ENCODE measurements around the gene PKHD1.
A peak's percentile ranks its signal among the peaks of the same experiment; 100 is the strongest.

Gene PKHD1

GRCh38 chr6:52103623-52104022 lies 16.2 kb upstream of the PKHD1 start:
- Histone ChIP-seq H3K4me1 (ENCODE audit: control insufficient read depth, insufficient read depth, low read length) (peaks cover 4% of the 10 kb centered on the region; the same call in 1 of the 2 replicates), H3K9me3 (ENCODE audit: control insufficient read depth, insufficient read depth, low read depth, low read length) (no peaks in the 10 kb centered on the region), H3K9ac (ENCODE audit: low read length) (no peak overlapping the region), H3K4me3 (ENCODE audit: low read depth, low read length) (no peak overlapping the region), H3K36me3 (ENCODE audit: control insufficient read depth, insufficient read depth, low read length) (no peaks in the 10 kb centered on the region), H3K27ac (ENCODE audit: low read depth, low read length) (no peak overlapping the region), H3K27me3 (ENCODE audit: control insufficient read depth, insufficient read depth, low read length) (no peaks in the 10 kb centered on the region)

GRCh38 chr6:52102405-52102804 lies 15.0 kb upstream of the PKHD1 start:
- Histone ChIP-seq H3K27me3 (ENCODE audit: control insufficient read depth, insufficient read depth, low read length) (no peaks in the 10 kb centered on the region), H3K4me3 (ENCODE audit: low read depth, low read length) (no peak overlapping the region), H3K4me1 (ENCODE audit: control insufficient read depth, insufficient read depth, low read length) (no peaks in the 10 kb centered on the region), H3K36me3 (ENCODE audit: control insufficient read depth, insufficient read depth, low read length) (no peaks in the 10 kb centered on the region), H3K27ac (ENCODE audit: low read depth, low read length) (no peak overlapping the region), H3K9ac (ENCODE audit: low read length) (no peak overlapping the region), H3K9me3 (ENCODE audit: control insufficient read depth, insufficient read depth, low read depth, low read length) (peaks cover 4% of the 10 kb centered on the region; the same call in 1 of the 2 replicates)

GRCh38 chr6:52098721-52099120 lies 11.3 kb upstream of the PKHD1 start:
- Histone ChIP-seq H3K4me3 (ENCODE audit: low read depth, low read length) (no peak overlapping the region), H3K36me3 (ENCODE audit: control insufficient read depth, insufficient read depth, low read length) (no peaks in the 10 kb centered on the region), H3K4me1 (ENCODE audit: control insufficient read depth, insufficient read depth, low read length) (no peaks in the 10 kb centered on the region), H3K27ac (ENCODE audit: low read depth, low read length) (no peak overlapping the region), H3K27me3 (ENCODE audit: control insufficient read depth, insufficient read depth, low read length) (no peaks in the 10 kb centered on the region), H3K9ac (ENCODE audit: low read length) (no peak overlapping the region), H3K9me3 (ENCODE audit: control insufficient read depth, insufficient read depth, low read depth, low read length) (peaks cover 12% of the 10 kb centered on the region)

- H3K36me3 ChIP-seq (ENCODE audit: control insufficient read depth, insufficient read depth, low read length), result no peaks in the 10 kb centered on the region
- H3K4me3 ChIP-seq (ENCODE audit: low read depth, low read length), result no peak overlapping the region
- H3K27ac ChIP-seq (ENCODE audit: low read depth, low read length), result no peak overlapping the region
- H3K9ac ChIP-seq (ENCODE audit: low read length), result no peak overlapping the region
- no peaks in the 10 kb centered on the region for H3K27me3 ChIP-seq (ENCODE audit: control insufficient read depth, insufficient read depth, low read length)
- H3K9me3 ChIP-seq (ENCODE audit: control insufficient read depth, insufficient read depth, low read depth, low read length), result no peaks in the 10 kb centered on the region
- H3K4me1 ChIP-seq (ENCODE audit: control insufficient read depth, insufficient read depth, low read length), result no peaks in the 10 kb centered on the region
These were observed 2.4 kb upstream of the PKHD1 start for GRCh38 chr6:52089758-52090348.

- H3K9me3 ChIP-seq (ENCODE audit: control insufficient read depth, insufficient read depth, low read depth, low read length), result no peaks in the 10 kb centered on the region
- H3K4me1 ChIP-seq (ENCODE audit: control insufficient read depth, insufficient read depth, low read length), result no peaks in the 10 kb centered on the region
- no peak overlapping the region for H3K4me3 ChIP-seq (ENCODE audit: low read depth, low read length)
- no peaks in the 10 kb centered on the region for H3K36me3 ChIP-seq (ENCODE audit: control insufficient read depth, insufficient read depth, low read length)
- H3K9ac ChIP-seq (ENCODE audit: low read length), result no peak overlapping the region
- H3K27me3 ChIP-seq (ENCODE audit: control insufficient read depth, insufficient read depth, low read length), result no peaks in the 10 kb centered on the region
- H3K27ac ChIP-seq (ENCODE audit: low read depth, low read length), result no peak overlapping the region
These were observed 672 bp downstream of the PKHD1 start for GRCh38 chr6:52086741-52087140.

GRCh38 chr6:52081237-52081636 lies 6.2 kb downstream of the PKHD1 start:
- Histone ChIP-seq H3K27me3 (ENCODE audit: control insufficient read depth, insufficient read depth, low read length) (no peaks in the 10 kb centered on the region), H3K36me3 (ENCODE audit: control insufficient read depth, insufficient read depth, low read length) (no peaks in the 10 kb centered on the region)

GRCh38 chr6:52077961-52078625 lies 9.3 kb downstream of the PKHD1 start:
- Histone ChIP-seq H3K27ac (ENCODE audit: low read depth, low read length) (peak overlapping the region; percentile 65; the same call in 1 of the 2 replicates), H3K4me3 (ENCODE audit: low read depth, low read length) (no peak overlapping the region), H3K9ac (ENCODE audit: low read length) (no peak overlapping the region), H3K9me3 (ENCODE audit: control insufficient read depth, insufficient read depth, low read depth, low read length) (no peaks in the 10 kb centered on the region), H3K36me3 (ENCODE audit: control insufficient read depth, insufficient read depth, low read length) (no peaks in the 10 kb centered on the region), H3K27me3 (ENCODE audit: control insufficient read depth, insufficient read depth, low read length) (no peaks in the 10 kb centered on the region), H3K4me1 (ENCODE audit: control insufficient read depth, insufficient read depth, low read length) (peaks cover 48% of the 10 kb centered on the region)

More at GRCh38 chr6:52081237-52081636, 6.2 kb downstream of the PKHD1 start:
- no peak overlapping the region for H3K4me3 ChIP-seq (ENCODE audit: low read depth, low read length)
- no peaks in the 10 kb centered on the region for H3K9me3 ChIP-seq (ENCODE audit: control insufficient read depth, insufficient read depth, low read depth, low read length)
- no peak overlapping the region for H3K27ac ChIP-seq (ENCODE audit: low read depth, low read length)
- H3K9ac ChIP-seq (ENCODE audit: low read length), result no peak overlapping the region
- H3K4me1 ChIP-seq (ENCODE audit: control insufficient read depth, insufficient read depth, low read length), result peaks cover 36% of the 10 kb centered on the region

GRCh38 chr6:52077180-52077884 lies 10.1 kb downstream of the PKHD1 start:
- H3K4me3 ChIP-seq (ENCODE audit: low read depth, low read length), result peak overlapping the region; percentile 43
- H3K27me3 ChIP-seq (ENCODE audit: control insufficient read depth, insufficient read depth, low read length), result no peaks in the 10 kb centered on the region
- H3K9me3 ChIP-seq (ENCODE audit: control insufficient read depth, insufficient read depth, low read depth, low read length), result no peaks in the 10 kb centered on the region
- peak overlapping the region; percentile 65 for H3K27ac ChIP-seq (ENCODE audit: low read depth, low read length)
- peak overlapping the region; percentile 54 for H3K9ac ChIP-seq (ENCODE audit: low read length)
- H3K36me3 ChIP-seq (ENCODE audit: control insufficient read depth, insufficient read depth, low read length), result no peaks in the 10 kb centered on the region
- H3K4me1 ChIP-seq (ENCODE audit: control insufficient read depth, insufficient read depth, low read length), result peaks cover 48% of the 10 kb centered on the region

- Histone ChIP-seq H3K4me3 (ENCODE audit: low read depth, low read length) (peak overlapping the region; percentile 43), H3K9me3 (ENCODE audit: control insufficient read depth, insufficient read depth, low read depth, low read length) (no peaks in the 10 kb centered on the region), H3K9ac (ENCODE audit: low read length) (peak overlapping the region; percentile 54), H3K27me3 (ENCODE audit: control insufficient read depth, insufficient read depth, low read length) (no peaks in the 10 kb centered on the region), H3K4me1 (ENCODE audit: control insufficient read depth, insufficient read depth, low read length) (peaks cover 48% of the 10 kb centered on the region), H3K36me3 (ENCODE audit: control insufficient read depth, insufficient read depth, low read length) (no peaks in the 10 kb centered on the region), H3K27ac (ENCODE audit: low read depth, low read length) (peak overlapping the region; percentile 65)
These were observed 10.6 kb downstream of the PKHD1 start for GRCh38 chr6:52076791-52077179.

GRCh38 chr6:52074716-52075115 lies 12.7 kb downstream of the PKHD1 start:
- Histone ChIP-seq H3K4me1 (ENCODE audit: control insufficient read depth, insufficient read depth, low read length) (peaks cover 45% of the 10 kb centered on the region), H3K9ac (ENCODE audit: low read length) (no peak overlapping the region), H3K4me3 (ENCODE audit: low read depth, low read length) (no peak overlapping the region), H3K36me3 (ENCODE audit: control insufficient read depth, insufficient read depth, low read length) (no peaks in the 10 kb centered on the region), H3K27ac (ENCODE audit: low read depth, low read length) (no peak overlapping the region), H3K27me3 (ENCODE audit: control insufficient read depth, insufficient read depth, low read length) (no peaks in the 10 kb centered on the region), H3K9me3 (ENCODE audit: control insufficient read depth, insufficient read depth, low read depth, low read length) (no peaks in the 10 kb centered on the region)

- H3K9ac ChIP-seq (ENCODE audit: low read length), result no peak overlapping the region
- no peaks in the 10 kb centered on the region for H3K27me3 ChIP-seq (ENCODE audit: control insufficient read depth, insufficient read depth, low read length)
- peaks cover 41% of the 10 kb centered on the region for H3K4me1 ChIP-seq (ENCODE audit: control insufficient read depth, insufficient read depth, low read length)
- no peak overlapping the region for H3K27ac ChIP-seq (ENCODE audit: low read depth, low read length)
- H3K4me3 ChIP-seq (ENCODE audit: low read depth, low read length), result no peak overlapping the region
- no peaks in the 10 kb centered on the region for H3K36me3 ChIP-seq (ENCODE audit: control insufficient read depth, insufficient read depth, low read length)
- H3K9me3 ChIP-seq (ENCODE audit: control insufficient read depth, insufficient read depth, low read depth, low read length), result no peaks in the 10 kb centered on the region
These were observed 13.3 kb downstream of the PKHD1 start for GRCh38 chr6:52074155-52074554.

Measured in HUES6 (cell line).